ENCODE data around the gene RGS16.

RGS16 gene

DNA sequence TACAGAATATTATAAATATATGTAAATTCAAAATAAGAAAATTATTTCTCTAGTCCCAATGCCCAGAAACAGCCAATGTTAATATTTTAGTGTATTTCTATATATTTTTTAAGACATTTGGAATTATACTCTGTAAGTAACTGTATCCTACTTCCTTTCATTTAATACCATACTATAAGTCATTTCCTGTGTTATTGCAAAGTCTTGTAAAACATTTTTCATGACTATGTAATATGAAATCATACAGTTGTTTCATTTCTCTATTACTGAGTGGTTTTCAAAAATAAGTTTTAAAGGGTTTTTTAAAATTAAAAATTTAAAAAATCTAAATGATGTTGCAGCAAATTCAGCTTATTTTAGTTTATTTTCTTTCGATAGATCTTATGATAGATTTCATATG is 17.1 kb downstream of the RGS16 start:
- no peak for DNase-seq (ENCODE audit: extremely low read depth in 1 of 2, low read depth in 1 of 2)

DNA sequence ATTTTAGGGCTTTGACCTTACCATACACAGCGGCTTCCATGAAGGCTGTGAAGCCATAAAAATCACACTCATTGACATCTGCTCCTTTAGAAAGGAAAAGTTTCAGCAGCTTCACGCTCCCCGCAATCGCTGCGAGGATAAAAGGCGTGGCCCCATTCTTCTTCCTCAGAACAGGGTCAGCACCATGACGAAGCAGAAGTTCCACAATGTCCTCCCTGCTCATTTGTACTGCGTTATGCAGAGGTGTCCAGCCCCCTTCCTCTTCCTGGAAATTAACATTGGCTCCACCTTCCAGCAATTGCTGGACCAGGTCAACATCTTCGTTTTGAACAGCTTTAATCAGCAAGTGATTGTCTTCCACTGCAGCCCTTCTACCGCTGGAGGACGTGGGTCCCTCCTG is 17.8 kb downstream of the RGS16 start:
- DNase-seq (ENCODE audit: extremely low read depth in 1 of 2, low read depth in 1 of 2) = no peak

DNA sequence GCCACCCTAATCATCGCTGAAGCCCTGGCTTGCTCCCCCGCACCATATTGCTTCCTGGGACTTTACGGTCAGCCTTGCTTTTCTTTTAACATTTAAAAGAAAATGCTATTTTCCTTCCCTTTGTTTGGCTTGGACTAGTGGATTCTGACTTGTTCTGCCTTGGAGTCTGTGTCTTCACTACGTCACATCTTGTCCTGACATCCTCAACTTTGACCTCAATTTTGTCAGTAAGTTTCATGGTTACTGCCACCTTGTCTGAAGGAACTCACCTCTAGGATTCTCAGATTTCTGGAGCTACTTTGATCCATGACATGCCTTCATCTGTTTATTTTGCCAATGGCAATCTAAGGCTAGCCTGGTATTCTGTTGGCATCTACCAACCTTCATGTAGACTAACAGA is 19.4 kb downstream of the RGS16 start:
- DNase-seq (ENCODE audit: extremely low read depth in 1 of 2, low read depth in 1 of 2) = no peak

DNA sequence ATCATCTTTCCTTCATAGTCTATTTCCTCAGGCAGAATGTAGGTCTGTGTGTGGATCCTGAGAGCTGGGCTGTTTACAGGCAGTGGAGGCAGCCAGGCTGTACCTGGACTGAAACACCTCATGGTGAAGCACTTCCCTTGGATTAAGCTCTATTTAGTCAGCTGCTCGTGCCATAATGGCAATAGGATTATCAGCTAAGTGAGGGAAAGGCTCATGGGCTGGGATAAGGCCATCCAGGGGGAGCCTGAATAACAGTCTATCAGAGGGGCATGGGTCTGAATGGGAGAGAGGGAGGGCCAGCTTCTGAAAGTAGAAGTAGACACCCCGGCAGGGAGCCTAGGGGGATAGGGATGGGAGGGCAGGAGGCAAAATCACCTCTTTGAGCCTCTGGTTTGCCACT is 23.5 kb downstream of the RGS16 start:
- DNase-seq (ENCODE audit: extremely low read depth in 1 of 2, low read depth in 1 of 2) = no peak

DNA sequence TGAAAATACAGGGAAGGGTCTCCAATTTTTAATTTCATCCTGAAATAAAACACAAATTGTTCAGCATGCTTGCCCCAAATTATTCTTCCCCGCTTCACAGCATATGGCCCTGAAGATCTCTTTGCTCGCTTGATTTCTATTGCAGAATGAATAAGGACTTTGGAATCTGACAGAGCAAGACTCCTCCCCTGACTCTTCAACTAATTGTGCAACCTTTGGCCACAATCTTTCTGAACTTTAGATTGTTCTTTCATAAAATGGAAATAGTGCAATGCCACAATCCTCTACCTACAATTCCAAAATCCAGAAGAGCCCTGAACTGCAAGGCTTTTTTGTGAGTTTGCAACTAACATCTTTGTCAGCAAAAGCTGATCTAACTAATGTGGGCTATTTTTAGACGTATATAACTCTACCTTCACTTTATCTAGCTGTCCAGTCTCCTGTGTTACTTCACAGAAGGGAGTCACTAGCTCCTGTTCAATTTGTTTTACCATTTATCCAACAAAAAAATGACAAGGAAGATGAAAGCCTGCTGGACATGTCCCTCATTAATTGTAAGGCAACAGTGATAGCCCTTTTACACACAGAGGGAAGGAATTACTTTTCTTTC is 28.5 kb downstream of the RGS16 start:
- no peak for DNase-seq (ENCODE audit: extremely low read depth in 1 of 2, low read depth in 1 of 2)

DNA sequence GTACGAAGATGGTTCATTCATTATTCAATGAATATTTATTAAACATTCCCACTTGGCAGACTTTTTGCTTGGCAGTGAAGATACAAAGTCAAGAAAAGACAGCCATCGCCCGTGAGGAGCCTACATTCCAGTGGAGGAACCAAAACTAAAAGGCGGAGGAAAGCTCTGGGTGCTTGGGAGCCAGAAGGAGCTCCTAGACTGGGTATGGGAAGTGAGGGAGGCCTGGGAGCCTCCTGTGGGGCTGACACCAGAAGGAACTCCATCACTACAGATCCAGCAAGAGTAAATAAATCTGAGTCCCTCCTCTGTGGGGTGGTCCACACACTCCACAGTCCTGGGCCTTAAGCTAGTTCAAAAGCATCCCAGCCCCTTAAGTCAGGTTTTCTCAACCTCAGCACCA is 30.0 kb downstream of the RGS16 start:
- DNase-seq (ENCODE audit: extremely low read depth in 1 of 2, low read depth in 1 of 2) = no peak

DNA sequence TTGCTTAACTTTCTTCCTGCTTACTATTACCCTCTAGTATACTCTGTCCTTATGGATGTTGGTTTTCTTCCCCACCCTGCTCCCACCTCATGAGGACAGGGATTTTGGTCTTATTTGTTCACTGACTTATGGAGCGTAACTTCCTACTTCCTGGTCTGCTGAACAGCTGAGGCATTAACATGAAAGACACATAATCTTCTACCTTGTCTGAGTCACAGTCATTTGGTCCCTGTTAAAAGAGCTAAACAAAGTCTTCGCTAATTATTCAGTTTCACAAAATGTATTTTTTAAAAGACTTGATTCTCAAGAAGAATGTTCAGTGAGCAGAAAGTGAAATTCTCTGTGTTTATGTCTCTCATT is 33.6 kb downstream of the RGS16 start:
- no peak for DNase-seq (ENCODE audit: extremely low read depth in 1 of 2, low read depth in 1 of 2)

DNA sequence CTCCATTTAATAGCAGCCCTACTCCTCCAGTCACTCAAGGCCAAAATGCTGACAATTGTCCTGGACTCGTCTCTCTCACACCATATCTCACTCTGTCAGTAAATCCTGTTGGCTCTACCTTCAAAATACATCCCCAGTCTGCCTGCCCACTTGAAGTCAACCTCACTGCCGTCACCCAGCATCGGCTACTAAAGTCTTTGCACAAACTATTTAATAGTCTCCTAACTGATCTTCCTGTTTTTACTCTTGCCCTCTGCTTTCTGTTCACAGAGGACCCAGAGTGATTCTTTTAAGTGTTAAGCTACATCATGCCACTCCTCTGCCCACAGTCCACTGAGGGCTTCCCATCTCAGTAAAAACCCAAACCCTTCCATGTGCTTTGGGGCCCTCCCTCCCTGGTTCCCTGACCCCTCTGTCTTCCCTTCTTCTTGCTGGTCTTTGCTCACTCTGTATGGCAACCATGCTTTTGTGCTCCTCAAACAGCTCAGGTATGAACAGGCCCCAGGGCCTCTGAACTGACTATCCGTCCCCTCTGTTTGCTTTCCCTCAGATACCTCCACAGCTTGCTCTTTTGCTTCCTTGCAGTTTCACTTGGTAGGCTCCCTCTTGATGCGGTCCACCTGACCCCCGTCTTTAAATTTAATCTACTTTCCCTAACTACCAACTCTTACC is 34.1 kb downstream of the RGS16 start:
- no peak for DNase-seq (ENCODE audit: extremely low read depth in 1 of 2, low read depth in 1 of 2)

DNA sequence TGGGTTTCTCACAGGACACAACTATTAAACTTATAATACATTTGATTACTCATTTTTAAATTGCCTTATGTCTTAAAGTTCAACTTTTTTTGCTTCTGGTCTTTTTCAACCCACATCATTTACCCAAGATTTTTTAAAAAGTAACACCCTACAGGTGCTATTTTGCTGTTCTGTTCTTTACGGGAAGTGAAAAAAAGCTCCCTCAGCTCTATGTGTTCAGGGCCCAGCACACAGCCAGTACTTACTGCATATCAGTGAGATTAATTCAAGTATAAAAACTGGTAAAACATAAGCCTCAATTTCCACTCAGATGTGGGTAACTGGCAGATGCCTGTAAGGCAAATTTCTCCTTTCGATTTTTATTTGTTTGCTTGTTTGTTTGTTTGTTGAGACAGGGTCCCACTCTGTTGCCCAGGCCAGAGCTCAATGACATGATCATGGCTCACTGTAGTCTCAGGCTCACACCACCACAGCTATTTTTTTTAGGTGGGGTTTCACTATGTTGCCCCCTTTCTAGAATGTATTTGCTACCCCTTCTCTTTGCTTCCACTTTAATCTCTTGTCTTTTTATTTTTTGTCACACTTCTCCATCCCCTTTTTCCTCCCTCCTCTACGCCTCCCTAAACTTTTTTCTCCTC is 35.4 kb downstream of the RGS16 start:
- DNase-seq (ENCODE audit: extremely low read depth in 1 of 2, low read depth in 1 of 2) = no peak

DNA sequence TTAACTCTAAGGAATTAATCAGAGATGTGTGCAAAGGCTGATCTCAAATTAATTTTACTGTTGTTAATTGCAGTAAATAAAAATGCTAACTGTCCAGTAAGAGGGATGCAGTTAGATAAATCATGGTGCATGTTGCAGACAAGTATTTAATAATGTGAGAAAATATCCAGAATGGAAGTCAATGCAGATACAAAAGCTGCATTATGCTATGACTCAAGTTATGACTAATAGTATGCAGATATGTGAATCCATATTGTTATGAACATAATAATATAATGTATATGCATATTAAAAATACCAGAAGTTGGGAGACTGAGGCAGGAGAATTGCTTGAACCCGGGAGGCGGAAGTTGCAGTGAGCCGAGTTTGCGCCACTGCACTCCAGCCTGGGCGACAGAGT is 36.6 kb downstream of the RGS16 start:
- DNase-seq (ENCODE audit: extremely low read depth in 1 of 2, low read depth in 1 of 2) = no peak

DNA sequence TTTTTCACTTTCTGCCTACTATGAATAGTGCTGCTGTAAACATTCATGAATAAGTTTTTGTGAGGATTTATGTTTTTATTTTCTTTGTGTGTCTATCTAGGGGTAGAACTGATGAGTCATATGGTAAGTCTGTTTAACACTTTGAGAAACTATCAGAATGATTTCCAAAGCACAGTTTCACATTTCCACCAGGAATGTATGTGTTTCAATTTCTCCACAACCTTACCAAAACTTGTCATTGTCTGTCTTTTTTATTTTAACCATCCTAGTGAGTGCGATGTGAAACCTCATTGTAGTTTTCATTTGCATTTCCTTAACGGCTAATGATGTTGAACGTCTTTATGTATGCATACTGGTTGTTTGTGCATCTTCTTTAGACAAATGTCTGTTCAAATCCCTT is 38.7 kb downstream of the RGS16 start:
- no peak for DNase-seq (ENCODE audit: extremely low read depth in 1 of 2, low read depth in 1 of 2)

DNA sequence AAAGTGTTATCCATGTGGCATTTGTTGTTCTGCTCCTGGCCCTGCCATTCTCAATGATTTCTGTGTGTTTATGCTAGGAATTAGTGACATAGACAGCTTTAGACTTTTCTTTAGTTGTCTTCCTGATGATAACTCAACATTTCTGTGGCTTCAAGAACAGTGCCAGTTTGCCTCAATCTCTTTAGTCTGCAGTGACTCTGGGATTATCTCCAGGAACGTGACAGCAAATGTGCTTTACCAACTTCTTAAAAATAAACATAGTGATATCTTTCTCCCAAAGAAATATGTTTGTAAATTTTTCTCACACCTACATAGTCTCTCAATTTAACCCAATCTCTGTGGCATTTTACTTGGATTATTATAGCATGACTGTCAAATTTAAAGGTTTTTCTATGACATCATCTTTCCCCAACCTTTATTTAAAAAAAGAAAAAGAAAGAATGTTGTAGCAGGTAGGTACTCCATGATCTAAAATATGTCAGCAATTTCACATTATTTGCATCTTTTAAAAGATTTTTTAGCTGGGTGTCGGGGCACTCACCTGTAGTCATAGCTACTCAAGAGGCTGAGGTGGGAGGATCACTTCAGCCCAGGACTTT is 39.7 kb downstream of the RGS16 start:
- DNase-seq (ENCODE audit: extremely low read depth in 1 of 2, low read depth in 1 of 2) = no peak

DNA sequence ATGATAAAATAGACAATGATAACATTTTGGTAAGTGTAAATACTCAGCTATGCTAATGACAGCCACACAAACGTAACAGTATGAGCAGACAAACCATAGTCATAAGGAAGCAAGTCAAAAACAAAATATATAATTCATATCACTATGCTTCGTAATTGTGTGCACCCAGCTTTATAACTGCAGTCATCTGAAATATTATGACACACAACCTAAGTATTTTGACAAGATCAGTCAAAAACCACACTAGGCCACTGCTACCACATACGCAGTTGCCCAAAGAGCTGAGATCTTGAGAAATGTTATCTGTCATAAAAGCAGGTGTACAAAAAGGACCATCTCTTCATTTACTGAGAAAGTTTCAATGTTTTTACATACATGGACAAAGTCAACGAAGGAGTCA is 41.1 kb downstream of the RGS16 start:
- DNase-seq (ENCODE audit: extremely low read depth in 1 of 2, low read depth in 1 of 2) = no peak

DNA sequence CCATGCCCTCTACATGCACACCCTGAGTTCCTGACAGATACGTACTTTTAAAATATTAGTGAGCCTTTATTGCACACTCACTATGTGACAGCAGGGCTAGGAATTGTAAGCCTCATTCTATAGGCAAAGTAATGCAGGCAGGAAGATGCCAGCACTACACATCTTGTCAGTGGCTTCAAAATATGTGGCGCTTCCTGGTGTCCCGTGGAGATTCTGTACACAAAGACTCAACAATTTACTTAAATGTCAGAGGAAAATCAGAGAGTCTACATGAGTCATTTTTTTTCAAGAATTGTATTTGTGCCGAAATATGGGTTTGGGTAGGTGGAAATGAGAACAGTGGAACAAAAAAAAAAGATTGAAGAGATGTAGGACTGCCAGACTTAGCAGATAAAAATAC is 42.7 kb downstream of the RGS16 start:
- no peak for DNase-seq (ENCODE audit: extremely low read depth in 1 of 2, low read depth in 1 of 2)

DNA sequence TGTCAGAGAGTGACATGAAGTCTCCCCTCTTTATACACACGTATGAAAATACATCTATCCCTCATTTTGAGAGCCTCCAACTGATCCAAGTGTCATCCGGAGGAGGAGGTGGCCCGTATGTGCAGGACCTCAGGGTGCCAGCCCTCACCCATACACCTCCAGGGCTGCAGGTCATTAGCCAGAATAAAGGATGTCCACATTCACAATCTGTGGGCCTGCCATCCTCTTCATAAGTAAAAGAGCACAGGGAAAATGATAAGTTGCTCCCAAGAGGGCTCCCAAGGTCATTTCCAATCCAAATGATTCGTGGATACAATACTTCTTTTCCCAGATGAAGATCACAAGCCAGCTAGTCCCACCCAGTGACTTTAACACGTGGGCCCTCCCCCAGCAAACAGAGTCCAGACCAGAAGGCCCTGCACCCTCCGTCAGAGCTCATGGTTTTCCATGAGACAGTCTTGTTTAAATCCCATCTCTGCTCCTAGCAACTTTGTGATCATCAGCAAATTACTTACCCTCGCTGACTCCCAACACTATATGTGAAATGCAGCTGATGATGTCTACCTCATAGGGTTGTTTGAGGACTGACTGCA is 43.7 kb downstream of the RGS16 start:
- no peak for DNase-seq (ENCODE audit: extremely low read depth in 1 of 2, low read depth in 1 of 2)

DNA sequence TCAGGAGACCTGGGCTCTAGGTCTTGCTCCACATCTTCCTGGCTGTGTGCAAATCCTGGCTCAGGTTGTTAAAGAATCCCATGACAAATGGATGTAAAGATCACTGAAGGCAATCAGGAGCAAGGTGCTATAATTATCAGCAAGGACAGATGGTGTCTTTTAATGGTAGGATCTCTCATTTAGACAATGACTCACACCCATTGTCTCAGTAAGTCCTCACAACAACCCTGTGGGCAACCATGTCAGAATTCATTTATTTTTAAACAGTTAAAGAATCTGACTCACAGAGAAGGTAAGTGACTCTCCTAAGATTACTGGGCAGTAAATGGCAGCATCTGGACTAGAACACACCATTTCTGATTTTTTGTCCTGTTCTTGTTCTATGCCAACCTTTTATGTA is 47.9 kb downstream of the RGS16 start:
- no peak for DNase-seq (ENCODE audit: extremely low read depth in 1 of 2, low read depth in 1 of 2)

DNA sequence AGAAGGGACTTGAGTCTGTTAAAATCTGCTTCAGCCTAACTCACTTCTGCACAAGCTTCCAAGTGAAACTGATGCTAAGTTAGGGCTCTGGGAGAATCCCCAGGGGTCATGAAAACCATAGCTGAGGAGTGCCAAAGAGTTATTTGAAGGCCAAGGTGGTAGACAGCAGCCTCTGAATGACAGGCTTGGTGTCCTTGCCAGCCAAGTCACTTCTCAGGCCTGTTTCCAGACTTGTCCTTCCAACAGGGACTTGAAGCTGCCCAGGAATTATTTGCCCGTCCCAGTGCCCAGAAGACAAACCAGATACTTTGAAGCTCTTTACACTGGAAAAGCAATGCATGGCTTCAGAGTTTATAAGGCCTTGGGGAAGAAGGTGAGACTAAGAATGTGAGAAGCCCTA is 48.7 kb downstream of the RGS16 start:
- DNase-seq (ENCODE audit: extremely low read depth in 1 of 2, low read depth in 1 of 2) = no peak

DNA sequence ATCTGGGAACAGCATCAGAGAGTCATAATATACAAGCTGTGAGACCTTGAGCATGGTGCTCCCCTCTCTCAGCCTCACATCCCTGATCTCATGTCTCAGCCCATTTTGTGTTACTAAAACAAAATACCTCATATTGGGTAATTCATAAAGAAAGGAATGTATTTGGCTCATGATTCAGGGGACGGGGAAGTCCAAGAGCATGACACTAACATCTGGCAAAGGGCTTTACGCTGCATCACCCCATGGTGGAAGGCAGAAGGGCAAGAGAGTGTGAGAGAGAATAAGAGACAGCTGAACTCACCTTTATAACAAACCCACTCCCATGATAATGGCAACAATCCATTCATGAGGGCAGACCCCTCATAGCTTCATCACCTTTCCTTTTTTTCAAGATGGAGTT is 51.7 kb downstream of the RGS16 start:
- no peak for DNase-seq (ENCODE audit: extremely low read depth in 1 of 2, low read depth in 1 of 2)

DNA sequence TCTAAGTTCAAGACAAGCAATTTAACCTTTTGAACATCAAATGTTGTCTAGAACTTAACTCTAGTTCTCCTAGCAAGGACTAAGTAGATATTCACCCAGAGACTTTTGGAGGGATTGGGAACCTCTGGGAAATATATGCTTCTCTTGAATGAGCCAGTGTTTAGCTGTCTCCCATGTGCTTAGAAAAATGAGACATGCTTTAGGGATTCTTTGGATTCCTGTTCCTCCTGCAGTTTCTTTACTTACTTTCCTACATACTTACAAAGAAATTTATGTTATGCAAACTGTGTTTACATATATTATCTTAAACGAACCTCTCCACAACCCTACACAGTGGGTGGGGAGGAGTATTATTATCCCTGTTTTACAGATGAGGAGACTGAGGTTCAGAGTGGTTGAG is 54.4 kb downstream of the RGS16 start:
- no peak for DNase-seq (ENCODE audit: extremely low read depth in 1 of 2, low read depth in 1 of 2)

DNA sequence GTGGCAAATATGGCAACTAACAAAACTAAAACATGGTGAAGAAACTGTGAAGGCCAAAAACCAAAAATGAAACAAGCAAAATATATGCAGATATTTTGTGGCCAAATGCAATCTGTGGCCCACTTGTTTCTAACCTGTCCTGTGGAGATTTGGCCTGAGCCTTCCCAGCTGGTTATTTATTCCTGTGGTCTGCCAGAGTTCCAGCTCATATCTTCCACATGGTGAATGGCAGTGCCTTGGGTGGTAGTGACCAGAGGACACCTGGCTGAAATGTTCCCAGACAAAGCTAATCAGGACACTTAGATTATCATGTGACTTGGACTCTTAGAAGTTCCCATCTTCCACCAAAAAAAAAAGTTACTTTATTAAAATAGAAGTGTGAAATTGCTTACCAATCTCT is 54.8 kb downstream of the RGS16 start:
- no peak for DNase-seq (ENCODE audit: extremely low read depth in 1 of 2, low read depth in 1 of 2)
